SK-N-SH treated with all-trans-retinoic acid at 6 μM for 48 hours (cell line): Measurements from ENCODE around the gene RRM1.

Experiments
- ARNTL ChIP-seq: fragments of 450-650 bp; formaldehyde crosslinking; IDR thresholded peaks from 2 replicates; pipeline ENCODE4 v1.5.0; 2020; ENCODE audit warnings: low read depth, mild to moderate bottlenecking, moderate library complexity, borderline replicate concordance
- CSDC2 ChIP-seq: fragments of 250-450 bp; sonication (Bioruptor Pico); IDR thresholded peaks from 2 replicates; pipeline ENCODE4 v1.5.0; 2020; ENCODE audit warnings: mild to moderate bottlenecking, moderate library complexity
- ISL1 ChIP-seq: fragments of 250-450 bp; sonication (Bioruptor Pico); IDR thresholded peaks from 2 replicates; pipeline ENCODE4 v2.1.2; 2022; ENCODE audit warnings: mild to moderate bottlenecking, moderate library complexity
- OSR1 ChIP-seq: fragments of 250-450 bp; sonication (Bioruptor Pico); IDR thresholded peaks from 2 replicates; pipeline ENCODE4 v1.8.0; 2022; ENCODE audit warnings: moderate library complexity, mild to moderate bottlenecking, inconsistent platforms
- PPARA ChIP-seq: fragments of 250-450 bp; sonication (Bioruptor Pico); IDR thresholded peaks from 2 replicates; pipeline ENCODE4 v1.5.0; 2020; ENCODE audit warnings: mild to moderate bottlenecking, borderline replicate concordance
- SNAI2 ChIP-seq: fragments of 250-450 bp; sonication (Bioruptor Pico); IDR thresholded peaks from 2 replicates; pipeline ENCODE4 v1.5.0; 2020; ENCODE audit warnings: mild to moderate bottlenecking, moderate library complexity
- TOX ChIP-seq: fragments of 250-450 bp; sonication (Bioruptor Pico); IDR thresholded peaks from 2 replicates; pipeline ENCODE4 v1.8.0; 2021; ENCODE audit warnings: mild to moderate bottlenecking, moderate library complexity, borderline replicate concordance
- ZFP3 ChIP-seq: fragments of 250-450 bp; sonication (Bioruptor Pico); IDR thresholded peaks from 2 replicates; pipeline ENCODE4 v1.5.0; 2020; ENCODE audit warnings: mild to moderate bottlenecking, moderate library complexity
- ZFP30 ChIP-seq: fragments of 450-650 bp; formaldehyde crosslinking; IDR thresholded peaks from 2 replicates; pipeline ENCODE4 v1.5.0; 2022; ENCODE audit warnings: mild to moderate bottlenecking, moderate library complexity
- ZNF565 ChIP-seq: fragments of 450-650 bp; formaldehyde crosslinking; conservative IDR thresholded peaks from 2 replicates; pipeline ENCODE4 v1.5.0; 2020; ENCODE audit warnings: low read depth, mild to moderate bottlenecking, moderate library complexity
- TF ChIP-seq, protein P1 (sequence below): fragments of 250-450 bp; sonication (Bioruptor Pico); IDR thresholded peaks from 2 replicates; pipeline ENCODE4 v1.5.1; 2021; ENCODE audit warnings: mild to moderate bottlenecking, moderate library complexity
- TF ChIP-seq, protein P2 (sequence below): fragments of 250-450 bp; sonication (Bioruptor Pico); IDR thresholded peaks from 2 replicates; pipeline ENCODE4 v1.8.0; 2021; ENCODE audit warnings: low read depth, mild to moderate bottlenecking, moderate library complexity, borderline replicate concordance
- TF ChIP-seq, protein P3 (sequence below): fragments of 250-450 bp; sonication (Bioruptor Pico); IDR thresholded peaks from 2 replicates; pipeline ENCODE4 v1.5.0; 2020; ENCODE audit warnings: mild to moderate bottlenecking, moderate library complexity

DNA sequence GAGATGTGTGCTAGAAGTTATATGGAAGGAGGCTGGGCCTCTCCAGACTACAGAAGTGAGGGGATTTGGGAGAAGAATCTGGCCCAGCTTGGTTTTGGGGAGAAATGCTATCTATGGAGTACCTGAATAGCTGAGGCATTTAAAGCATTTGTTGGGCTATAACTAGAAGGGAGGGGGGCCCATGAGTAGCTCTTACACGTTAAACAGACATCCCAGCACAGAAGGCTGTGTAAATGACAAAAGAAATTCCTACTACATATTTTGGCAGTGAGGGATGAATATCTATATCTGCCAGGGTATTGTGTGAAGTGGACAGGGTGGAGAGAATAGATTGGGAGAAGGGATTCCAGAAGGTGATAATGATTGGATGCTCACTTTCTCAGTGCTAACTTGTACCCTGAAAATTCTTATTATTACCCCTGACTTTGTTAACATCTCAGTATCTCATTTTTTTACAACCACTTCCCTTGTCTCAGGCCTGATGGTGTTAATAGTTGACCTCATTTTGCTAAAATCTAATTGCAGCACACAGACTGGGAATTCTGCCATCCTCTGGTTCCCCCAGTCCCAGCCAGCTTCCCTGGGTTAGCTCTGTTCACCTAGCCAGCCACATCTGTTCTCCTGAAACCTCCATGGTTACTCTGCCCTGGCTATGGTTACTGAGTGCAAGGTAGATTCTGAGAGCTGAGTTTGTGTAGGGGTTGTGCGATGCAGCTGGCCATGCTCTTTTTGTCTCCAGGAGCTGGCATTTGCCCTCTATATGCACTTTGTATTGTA, 28.8 kb upstream of the RRM1 start:
- TF ChIP-seq ZNF565 (CRISPR knock-in tag) (no peak), ZFP30 (no peak), PPARA (CRISPR knock-in tag) (no peak), ISL1 (CRISPR knock-in tag) (peak; percentile 27), ARNTL (CRISPR knock-in tag) (no peak), TOX (CRISPR knock-in tag) (no peak), SNAI2 (CRISPR knock-in tag) (no peak), CSDC2 (CRISPR knock-in tag) (no peak), ZFP3 (CRISPR knock-in tag) (no peak), OSR1 (CRISPR knock-in tag) (no peak)
- TF ChIP-seq, protein P1, sequence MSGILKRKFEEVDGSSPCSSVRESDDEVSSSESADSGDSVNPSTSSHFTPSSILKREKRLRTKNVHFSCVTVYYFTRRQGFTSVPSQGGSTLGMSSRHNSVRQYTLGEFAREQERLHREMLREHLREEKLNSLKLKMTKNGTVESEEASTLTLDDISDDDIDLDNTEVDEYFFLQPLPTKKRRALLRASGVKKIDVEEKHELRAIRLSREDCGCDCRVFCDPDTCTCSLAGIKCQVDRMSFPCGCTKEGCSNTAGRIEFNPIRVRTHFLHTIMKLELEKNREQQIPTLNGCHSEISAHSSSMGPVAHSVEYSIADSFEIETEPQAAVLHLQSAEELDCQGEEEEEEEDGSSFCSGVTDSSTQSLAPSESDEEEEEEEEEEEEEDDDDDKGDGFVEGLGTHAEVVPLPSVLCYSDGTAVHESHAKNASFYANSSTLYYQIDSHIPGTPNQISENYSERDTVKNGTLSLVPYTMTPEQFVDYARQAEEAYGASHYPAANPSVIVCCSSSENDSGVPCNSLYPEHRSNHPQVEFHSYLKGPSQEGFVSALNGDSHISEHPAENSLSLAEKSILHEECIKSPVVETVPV (CRISPR knock-in tag), result no peak
- TF ChIP-seq, protein P2, sequence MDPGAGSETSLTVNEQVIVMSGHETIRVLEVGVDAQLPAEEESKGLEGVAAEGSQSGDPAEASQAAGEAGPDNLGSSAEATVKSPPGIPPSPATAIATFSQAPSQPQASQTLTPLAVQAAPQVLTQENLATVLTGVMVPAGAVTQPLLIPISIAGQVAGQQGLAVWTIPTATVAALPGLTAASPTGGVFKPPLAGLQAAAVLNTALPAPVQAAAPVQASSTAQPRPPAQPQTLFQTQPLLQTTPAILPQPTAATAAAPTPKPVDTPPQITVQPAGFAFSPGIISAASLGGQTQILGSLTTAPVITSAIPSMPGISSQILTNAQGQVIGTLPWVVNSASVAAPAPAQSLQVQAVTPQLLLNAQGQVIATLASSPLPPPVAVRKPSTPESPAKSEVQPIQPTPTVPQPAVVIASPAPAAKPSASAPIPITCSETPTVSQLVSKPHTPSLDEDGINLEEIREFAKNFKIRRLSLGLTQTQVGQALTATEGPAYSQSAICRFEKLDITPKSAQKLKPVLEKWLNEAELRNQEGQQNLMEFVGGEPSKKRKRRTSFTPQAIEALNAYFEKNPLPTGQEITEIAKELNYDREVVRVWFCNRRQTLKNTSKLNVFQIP (CRISPR knock-in tag), result no peak
- TF ChIP-seq, protein P3, sequence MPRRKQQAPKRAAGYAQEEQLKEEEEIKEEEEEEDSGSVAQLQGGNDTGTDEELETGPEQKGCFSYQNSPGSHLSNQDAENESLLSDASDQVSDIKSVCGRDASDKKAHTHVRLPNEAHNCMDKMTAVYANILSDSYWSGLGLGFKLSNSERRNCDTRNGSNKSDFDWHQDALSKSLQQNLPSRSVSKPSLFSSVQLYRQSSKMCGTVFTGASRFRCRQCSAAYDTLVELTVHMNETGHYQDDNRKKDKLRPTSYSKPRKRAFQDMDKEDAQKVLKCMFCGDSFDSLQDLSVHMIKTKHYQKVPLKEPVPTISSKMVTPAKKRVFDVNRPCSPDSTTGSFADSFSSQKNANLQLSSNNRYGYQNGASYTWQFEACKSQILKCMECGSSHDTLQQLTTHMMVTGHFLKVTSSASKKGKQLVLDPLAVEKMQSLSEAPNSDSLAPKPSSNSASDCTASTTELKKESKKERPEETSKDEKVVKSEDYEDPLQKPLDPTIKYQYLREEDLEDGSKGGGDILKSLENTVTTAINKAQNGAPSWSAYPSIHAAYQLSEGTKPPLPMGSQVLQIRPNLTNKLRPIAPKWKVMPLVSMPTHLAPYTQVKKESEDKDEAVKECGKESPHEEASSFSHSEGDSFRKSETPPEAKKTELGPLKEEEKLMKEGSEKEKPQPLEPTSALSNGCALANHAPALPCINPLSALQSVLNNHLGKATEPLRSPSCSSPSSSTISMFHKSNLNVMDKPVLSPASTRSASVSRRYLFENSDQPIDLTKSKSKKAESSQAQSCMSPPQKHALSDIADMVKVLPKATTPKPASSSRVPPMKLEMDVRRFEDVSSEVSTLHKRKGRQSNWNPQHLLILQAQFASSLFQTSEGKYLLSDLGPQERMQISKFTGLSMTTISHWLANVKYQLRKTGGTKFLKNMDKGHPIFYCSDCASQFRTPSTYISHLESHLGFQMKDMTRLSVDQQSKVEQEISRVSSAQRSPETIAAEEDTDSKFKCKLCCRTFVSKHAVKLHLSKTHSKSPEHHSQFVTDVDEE (CRISPR knock-in tag), result no peak
